ENCODE results near the gene RFC1.
"Not testable (repeated sequence)": the region's sequence is repeated elsewhere in the genome, so short reads cannot be mapped to it uniquely, and the experiment has no call there.

The RFC1 gene

GRCh38 chr4:39362827-39363226 is 3.3 kb downstream of the RFC1 start:
- TF ChIP-seq CTCF (IDR thresholded peaks at IDR 0.05; ENCODE audit: low read depth, low read length) (no peak), POLR2A (IDR thresholded peaks at IDR 0.05; ENCODE audit: extremely low read depth, insufficient read length) (no peak)
- DNase-seq (ENCODE audit: low read depth), result no peak
- H3K4me3 ChIP-seq (ENCODE audit: low read depth, low read length), result no peak overlapping the region

GRCh38 chr4:39360611-39361010 is 5.6 kb downstream of the RFC1 start:
- DNase-seq (ENCODE audit: low read depth); H3K4me3 ChIP-seq (ENCODE audit: low read depth, low read length): not testable (repeated sequence)

- no peak for TF ChIP-seq CTCF (IDR thresholded peaks at IDR 0.05; ENCODE audit: low read depth, low read length)
- no peak for TF ChIP-seq MAX (IDR thresholded peaks at IDR 0.05; ENCODE audit: low read depth, low read length)
- no peak for TF ChIP-seq MYC (IDR thresholded peaks at IDR 0.05; ENCODE audit: low read depth, low read length)
- TF ChIP-seq POLR2A (IDR thresholded peaks at IDR 0.05; ENCODE audit: extremely low read depth, insufficient read length), result no peak
- peak; percentile 32 for DNase-seq (ENCODE audit: low read depth)
- no peak overlapping the region for H3K4me3 ChIP-seq (ENCODE audit: low read depth, low read length)
Measured at GRCh38 chr4:39357002-39357401, 9.2 kb downstream of the RFC1 start.

- TF ChIP-seq CTCF (IDR thresholded peaks at IDR 0.05; ENCODE audit: low read depth, low read length) (no peak), POLR2A (IDR thresholded peaks at IDR 0.05; ENCODE audit: extremely low read depth, insufficient read length) (no peak), MAX (IDR thresholded peaks at IDR 0.05; ENCODE audit: low read depth, low read length) (no peak), MYC (IDR thresholded peaks at IDR 0.05; ENCODE audit: low read depth, low read length) (no peak)
- peak overlapping the region; percentile 27 for H3K4me3 ChIP-seq (ENCODE audit: low read depth, low read length)
- no peak for DNase-seq (ENCODE audit: low read depth)
Measured at GRCh38 chr4:39354254-39354552, 12.0 kb downstream of the RFC1 start.

GRCh38 chr4:39353478-39354253 is 12.5 kb downstream of the RFC1 start:
- TF ChIP-seq MYC (IDR thresholded peaks at IDR 0.05; ENCODE audit: low read depth, low read length), result peak; percentile 68; the same call in 1 of the 2 replicates
- no peak for TF ChIP-seq POLR2A (IDR thresholded peaks at IDR 0.05; ENCODE audit: extremely low read depth, insufficient read length)
- TF ChIP-seq CTCF (IDR thresholded peaks at IDR 0.05; ENCODE audit: low read depth, low read length), result no peak
- peak; percentile 55 for TF ChIP-seq MAX (IDR thresholded peaks at IDR 0.05; ENCODE audit: low read depth, low read length)
- peak; percentile 90 for DNase-seq (ENCODE audit: low read depth)
- H3K4me3 ChIP-seq (ENCODE audit: low read depth, low read length), result peak overlapping the region; percentile 27

- H3K4me3 ChIP-seq (ENCODE audit: low read depth, low read length); DNase-seq (ENCODE audit: low read depth): not testable (repeated sequence)
Measured at GRCh38 chr4:39353149-39353477, 13.0 kb downstream of the RFC1 start.

- TF ChIP-seq MAX (IDR thresholded peaks at IDR 0.05; ENCODE audit: low read depth, low read length) (no peak), POLR2A (IDR thresholded peaks at IDR 0.05; ENCODE audit: extremely low read depth, insufficient read length) (no peak), CTCF (IDR thresholded peaks at IDR 0.05; ENCODE audit: low read depth, low read length) (no peak), MYC (IDR thresholded peaks at IDR 0.05; ENCODE audit: low read depth, low read length) (no peak)
- no peak overlapping the region for H3K4me3 ChIP-seq (ENCODE audit: low read depth, low read length)
Measured at GRCh38 chr4:39349326-39349725, 16.8 kb downstream of the RFC1 start.

More at GRCh38 chr4:39349326-39349725, 16.8 kb downstream of the RFC1 start:
- no peak for DNase-seq (ENCODE audit: low read depth)
